Loucy (cell line): Measurements from ENCODE around the gene CLCNKA.

Source experiments
- H2AFZ ChIP-seq: fragments of 200-600 bp; sonication (generic); 2 replicates; pipeline ENCODE4 v1.6.0; 2016; ENCODE audit warnings: antibody characterized with exemption, mild to moderate bottlenecking, low read length, moderate library complexity
- H3F3A ChIP-seq: fragments of 200-600 bp; 2 replicates; pipeline ENCODE4 v1.6.0; 2016; ENCODE audit warnings: antibody characterized with exemption, low read depth, mild to moderate bottlenecking
- H3K27me3 ChIP-seq: fragments of 200-600 bp; sonication (generic); 2 replicates; pipeline ENCODE4 v1.6.1; 2014; ENCODE audit warnings: low read length, mild to moderate bottlenecking; ENCODE audit not compliant: insufficient read depth, poor library complexity, severe bottlenecking
- H3K36me3 ChIP-seq: fragments of 200-600 bp; sonication (generic); 2 replicates; pipeline ENCODE4 v1.6.1; 2016; ENCODE audit warnings: low read length; ENCODE audit not compliant: insufficient read depth
- H3K4me1 ChIP-seq: fragments of 200-600 bp; sonication (generic); 2 replicates; pipeline ENCODE4 v1.5.1; 2014; ENCODE audit warnings: low read length, mild to moderate bottlenecking; ENCODE audit not compliant: insufficient read depth, poor library complexity, severe bottlenecking
- H3K4me2 ChIP-seq: fragments of 200-600 bp; sonication (generic); 2 replicates; pipeline ENCODE4 v1.6.0; 2014; ENCODE audit warnings: antibody characterized with exemption, low read length, low read depth, mild to moderate bottlenecking; ENCODE audit not compliant: poor library complexity, severe bottlenecking
- H3K4me3 ChIP-seq: fragments of 200-600 bp; sonication (generic); 2 replicates; pipeline ENCODE4 v1.5.1; 2014; ENCODE audit warnings: low read length, mild to moderate bottlenecking, mixed read lengths; ENCODE audit not compliant: poor library complexity, severe bottlenecking
- H3K79me2 ChIP-seq: fragments of 200-600 bp; sonication (generic); 2 replicates; pipeline ENCODE4 v1.6.1; 2014; ENCODE audit warnings: low read length; ENCODE audit not compliant: insufficient read depth
- H3K9ac ChIP-seq: fragments of 200-600 bp; sonication (generic); 2 replicates; pipeline ENCODE4 v1.6.0; 2014; ENCODE audit warnings: mild to moderate bottlenecking, low read depth, low read length, moderate library complexity; ENCODE audit not compliant: poor library complexity, severe bottlenecking
- H3K9me2 ChIP-seq: fragments of 200-600 bp; sonication (generic); replicated peaks from 2 replicates; pipeline ENCODE4 v1.6.1; 2016; ENCODE audit warnings: low read depth, low read length, mixed read lengths
- H3K9me3 ChIP-seq: fragments of 200-600 bp; sonication (generic); 2 replicates; pipeline ENCODE4 v1.6.1; 2014; ENCODE audit warnings: mild to moderate bottlenecking, antibody characterized with exemption, low read length, low read depth; ENCODE audit not compliant: insufficient read depth
- H4K20me1 ChIP-seq: fragments of 200-600 bp; sonication (generic); 2 replicates; pipeline ENCODE4 v1.6.0; 2014; ENCODE audit warnings: antibody characterized with exemption, low read length, mild to moderate bottlenecking; ENCODE audit not compliant: insufficient read depth, poor library complexity, severe bottlenecking
- EZH2phosphoT487 ChIP-seq: fragments of 200-600 bp; IDR thresholded peaks from 2 replicates; pipeline ENCODE4 v1.6.1; 2018; ENCODE audit warnings: antibody characterized with exemption, mild to moderate bottlenecking, moderate library complexity, borderline replicate concordance
- TF ChIP-seq, protein P1 (sequence below): fragments of 200-600 bp; sonication (generic); conservative IDR thresholded peaks from 2 replicates; pipeline ENCODE4 v1.5.1; 2014; ENCODE audit warnings: mild to moderate bottlenecking, antibody characterized with exemption, low read length

The CLCNKA gene

DNA sequence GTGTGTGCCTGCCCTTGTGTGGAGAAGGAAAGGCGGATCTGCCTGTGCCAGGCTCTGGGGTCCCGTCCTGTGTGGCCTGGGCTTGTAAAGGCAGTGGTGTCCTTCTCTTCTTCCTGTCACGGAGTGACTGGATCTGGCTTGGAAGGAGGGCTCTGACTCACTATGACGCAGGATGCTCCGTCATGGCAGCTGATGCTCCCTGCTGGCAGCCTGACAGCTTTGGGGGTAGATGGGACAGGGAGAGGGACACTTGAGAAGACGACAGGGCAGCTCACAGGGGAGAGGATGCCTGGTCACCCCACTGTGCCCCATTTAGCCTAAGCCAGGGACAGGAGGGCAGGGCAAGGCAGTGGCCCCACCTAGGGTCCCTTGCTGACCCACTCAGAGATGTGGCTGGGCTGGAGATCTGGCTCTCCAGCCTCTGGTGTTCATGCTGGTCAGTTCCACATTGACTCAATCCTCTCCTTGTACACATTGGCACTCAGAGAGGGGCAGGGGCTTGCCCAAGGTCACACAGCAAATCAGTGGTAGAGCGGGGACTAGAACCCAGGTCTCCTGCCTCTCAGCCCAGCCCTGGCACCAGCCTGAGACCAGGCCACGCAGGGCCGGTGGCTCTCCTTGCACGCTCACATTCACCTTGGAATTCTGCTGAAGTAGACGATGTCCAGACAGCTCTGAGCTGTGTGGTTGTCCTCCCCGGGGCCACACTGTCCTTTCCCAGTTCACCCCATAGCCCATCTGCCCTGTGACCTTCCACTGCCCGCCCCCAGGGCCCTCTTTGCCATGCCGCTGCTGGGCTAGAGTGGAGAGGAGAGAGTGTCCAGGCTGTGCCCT, 54.4 kb downstream of the CLCNKA start:
- Histone ChIP-seq H3K79me2 (no peaks in the 10 kb centered on the region), H3K9me2 (no peaks in the 10 kb centered on the region), H3K9ac (no peak overlapping the region), H4K20me1 (no peaks in the 10 kb centered on the region), H3K36me3 (no peaks in the 10 kb centered on the region), H3K27me3 (no peaks in the 10 kb centered on the region), H3F3A (no peaks in the 10 kb centered on the region), H3K9me3 (no peaks in the 10 kb centered on the region), H2AFZ (no peak overlapping the region), H3K4me3 (no peak overlapping the region), H3K4me1 (peaks cover 5% of the 10 kb centered on the region), H3K4me2 (no peak overlapping the region)
- TF ChIP-seq, protein P1, sequence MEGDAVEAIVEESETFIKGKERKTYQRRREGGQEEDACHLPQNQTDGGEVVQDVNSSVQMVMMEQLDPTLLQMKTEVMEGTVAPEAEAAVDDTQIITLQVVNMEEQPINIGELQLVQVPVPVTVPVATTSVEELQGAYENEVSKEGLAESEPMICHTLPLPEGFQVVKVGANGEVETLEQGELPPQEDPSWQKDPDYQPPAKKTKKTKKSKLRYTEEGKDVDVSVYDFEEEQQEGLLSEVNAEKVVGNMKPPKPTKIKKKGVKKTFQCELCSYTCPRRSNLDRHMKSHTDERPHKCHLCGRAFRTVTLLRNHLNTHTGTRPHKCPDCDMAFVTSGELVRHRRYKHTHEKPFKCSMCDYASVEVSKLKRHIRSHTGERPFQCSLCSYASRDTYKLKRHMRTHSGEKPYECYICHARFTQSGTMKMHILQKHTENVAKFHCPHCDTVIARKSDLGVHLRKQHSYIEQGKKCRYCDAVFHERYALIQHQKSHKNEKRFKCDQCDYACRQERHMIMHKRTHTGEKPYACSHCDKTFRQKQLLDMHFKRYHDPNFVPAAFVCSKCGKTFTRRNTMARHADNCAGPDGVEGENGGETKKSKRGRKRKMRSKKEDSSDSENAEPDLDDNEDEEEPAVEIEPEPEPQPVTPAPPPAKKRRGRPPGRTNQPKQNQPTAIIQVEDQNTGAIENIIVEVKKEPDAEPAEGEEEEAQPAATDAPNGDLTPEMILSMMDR, result no peak
- TF ChIP-seq EZH2phosphoT487, result no peak

DNA sequence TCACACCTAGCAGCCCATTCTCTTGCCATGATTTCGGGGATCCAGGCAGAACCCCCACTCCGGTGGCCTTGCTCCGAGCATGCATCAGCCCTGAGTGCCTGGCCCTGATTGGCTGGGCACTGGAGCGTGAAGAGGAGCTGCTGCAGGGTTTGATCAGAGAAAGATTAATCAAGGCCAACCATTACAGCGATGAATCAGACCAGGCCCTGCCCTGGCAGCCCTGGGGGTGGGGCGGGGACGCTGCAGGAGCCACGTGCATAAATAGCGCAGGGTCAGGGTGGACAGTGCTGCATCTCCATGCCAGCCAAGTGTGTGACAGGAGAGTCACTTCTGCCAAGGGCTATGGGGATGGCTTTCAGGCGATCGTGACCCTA, 55.0 kb downstream of the CLCNKA start:
- H3K4me2 ChIP-seq, result no peak overlapping the region
- TF ChIP-seq EZH2phosphoT487, result no peak
- TF ChIP-seq, protein P1, result no peak
- no peaks in the 10 kb centered on the region for H3K9me3 ChIP-seq
- no peak overlapping the region for H3K4me3 ChIP-seq
- no peaks in the 10 kb centered on the region for H3F3A ChIP-seq
- H4K20me1 ChIP-seq, result no peaks in the 10 kb centered on the region
- H2AFZ ChIP-seq, result no peak overlapping the region
- no peaks in the 10 kb centered on the region for H3K27me3 ChIP-seq
- peaks cover 5% of the 10 kb centered on the region for H3K4me1 ChIP-seq
- no peaks in the 10 kb centered on the region for H3K9me2 ChIP-seq
- no peaks in the 10 kb centered on the region for H3K79me2 ChIP-seq
- H3K9ac ChIP-seq, result no peak overlapping the region
- H3K36me3 ChIP-seq, result no peaks in the 10 kb centered on the region

GRCh38 chr1:16077406-16078245, 55.8 kb downstream of the CLCNKA start:
- no peaks in the 10 kb centered on the region for H3K9me2 ChIP-seq
- no peak overlapping the region for H3K4me2 ChIP-seq
- no peaks in the 10 kb centered on the region for H3K79me2 ChIP-seq
- TF ChIP-seq EZH2phosphoT487, result no peak
- TF ChIP-seq, protein P1, result no peak
- H3K4me3 ChIP-seq, result no peak overlapping the region
- H3K4me1 ChIP-seq, result peaks cover 5% of the 10 kb centered on the region
- H3K9me3 ChIP-seq, result no peaks in the 10 kb centered on the region
- H4K20me1 ChIP-seq, result no peaks in the 10 kb centered on the region
- H3K27me3 ChIP-seq, result no peaks in the 10 kb centered on the region
- H3K36me3 ChIP-seq, result no peaks in the 10 kb centered on the region
- H3F3A ChIP-seq, result no peaks in the 10 kb centered on the region
- H3K9ac ChIP-seq, result no peak overlapping the region
- no peak overlapping the region for H2AFZ ChIP-seq
